HG02852 (cell line): ENCODE data around the gene DOCK2.
A peak's percentile ranks its signal among the peaks of the same experiment; 100 is the strongest.
"Not testable (repeated sequence)": the region's sequence is repeated elsewhere in the genome, so short reads cannot be mapped to it uniquely, and the experiment has no call there.

Experiments used
- ATAC-seq: cut with Tn5 transposase; IDR thresholded peaks from one replicate; pipeline ENCODE4 v1.9.1; 2021; ENCODE audit warnings: mild to moderate bottlenecking, moderate library complexity; ENCODE audit not compliant: unreplicated experiment

DOCK2 gene

GRCh38 chr5:169923988-169924387 is 286.9 kb downstream of the DOCK2 start:
- ATAC-seq, result peak; percentile 65

- ATAC-seq, result no peak
Measured at GRCh38 chr5:169933127-169933526, 296.1 kb downstream of the DOCK2 start.

DNA sequence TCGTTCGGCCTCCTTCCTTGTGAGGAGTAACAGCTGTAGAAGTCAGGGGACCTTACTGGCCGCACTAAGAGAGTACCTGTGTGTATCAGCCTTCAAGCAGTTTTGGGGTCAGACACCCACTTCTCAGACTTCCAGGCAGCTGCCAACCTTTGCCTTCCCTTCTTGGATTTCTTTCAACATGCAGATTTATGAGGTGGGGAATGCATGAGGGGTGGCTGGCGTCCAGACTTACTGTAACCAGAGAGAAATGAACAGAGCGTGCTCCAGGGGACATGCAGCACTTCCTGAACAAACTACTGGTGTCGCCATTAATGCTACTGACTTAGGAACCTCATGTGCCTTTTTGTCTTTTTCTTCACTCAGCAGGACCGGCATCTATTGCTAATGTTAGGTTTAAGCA is 296.5 kb downstream of the DOCK2 start:
- ATAC-seq, result no peak

- no peak for ATAC-seq
Measured at GRCh38 chr5:169934990-169935389, 297.9 kb downstream of the DOCK2 start.

GRCh38 chr5:169935762-169936161 is 298.7 kb downstream of the DOCK2 start:
- ATAC-seq, result no peak

DNA sequence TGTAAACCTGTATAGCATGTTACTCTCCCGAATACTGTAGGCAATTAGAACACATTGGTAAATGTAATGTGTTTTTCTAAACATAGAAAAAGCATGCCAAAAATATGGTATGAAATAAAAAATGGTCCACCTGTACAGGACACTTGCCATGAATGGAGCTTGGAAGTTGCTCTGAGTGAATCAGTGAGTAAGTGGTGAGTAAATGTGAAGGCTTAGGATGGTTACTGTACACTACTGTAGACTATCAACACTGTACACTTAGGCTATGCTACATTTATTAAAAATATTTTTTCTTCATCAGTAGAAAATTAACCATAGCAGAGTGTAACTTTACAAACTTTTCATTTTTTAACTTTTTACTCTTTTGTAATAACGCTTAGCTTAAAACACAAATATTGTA is 301.4 kb downstream of the DOCK2 start:
- ATAC-seq, result no peak

DNA sequence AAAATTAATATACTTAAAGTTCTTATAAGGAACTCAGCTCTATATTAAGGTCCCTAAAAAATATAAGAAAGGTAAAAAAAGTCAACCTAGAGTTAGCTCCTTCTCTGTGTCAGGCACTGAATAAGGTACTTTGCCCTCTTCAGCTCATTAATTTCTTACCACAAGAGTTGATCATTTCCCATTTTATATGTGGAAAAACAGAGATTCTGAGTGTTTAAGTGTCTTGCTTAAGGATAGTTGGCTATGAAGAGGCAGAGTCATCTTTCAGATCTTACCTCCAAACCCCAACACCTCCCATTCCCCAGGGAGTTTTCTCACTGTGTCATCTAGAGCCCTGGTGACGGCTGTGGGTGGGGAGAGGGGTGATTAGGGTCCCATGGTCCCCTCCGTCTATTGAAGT is 302.7 kb downstream of the DOCK2 start:
- no peak for ATAC-seq

GRCh38 chr5:169941542-169941941 is 304.5 kb downstream of the DOCK2 start:
- no peak for ATAC-seq

- no peak for ATAC-seq
Measured at GRCh38 chr5:169942181-169942580, 305.1 kb downstream of the DOCK2 start.

DNA sequence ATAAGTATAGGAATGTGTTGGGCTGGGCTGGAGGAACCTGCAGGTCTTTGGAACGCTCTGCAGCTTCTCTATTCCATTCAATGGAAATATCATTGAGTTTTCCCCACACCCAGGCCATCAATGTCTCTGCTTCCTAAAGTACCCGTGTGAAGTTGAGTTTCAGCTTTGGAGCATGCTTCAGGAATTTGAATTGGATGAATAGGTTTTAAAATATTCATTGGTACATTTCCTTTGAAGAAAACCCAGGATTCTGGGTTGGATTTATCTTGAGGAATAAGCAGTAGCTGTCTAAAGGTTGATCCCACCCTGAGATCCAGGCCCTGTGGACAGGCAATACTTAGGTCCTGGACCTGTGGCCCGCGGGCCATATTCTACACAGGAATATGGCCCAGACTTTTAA is 306.0 kb downstream of the DOCK2 start:
- ATAC-seq, result no peak

GRCh38 chr5:169944115-169944514 is 307.0 kb downstream of the DOCK2 start:
- ATAC-seq, result no peak

GRCh38 chr5:169944922-169945680 is 308.0 kb downstream of the DOCK2 start:
- ATAC-seq, result peak; percentile 43

DNA sequence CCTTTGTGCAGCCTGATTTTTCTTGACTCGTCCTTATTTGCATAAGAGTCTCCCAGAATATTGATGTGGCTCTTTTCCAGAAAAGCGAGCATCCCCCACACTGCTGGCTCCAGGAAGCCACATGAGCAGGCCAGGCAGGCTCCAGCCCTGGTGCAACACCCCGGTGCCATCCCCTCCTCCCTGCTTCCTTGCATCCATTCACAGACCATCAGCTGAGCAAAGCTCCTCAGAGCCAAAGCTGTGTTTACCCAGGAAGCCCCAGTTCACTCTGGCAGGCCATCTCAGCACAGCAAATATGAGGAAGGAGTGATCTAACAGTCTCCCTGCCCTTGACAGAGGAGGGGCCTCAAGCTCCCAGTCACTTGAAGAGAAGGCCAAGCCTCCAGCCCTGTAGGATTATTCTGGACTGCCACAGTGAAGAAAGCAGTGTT is 308.8 kb downstream of the DOCK2 start:
- ATAC-seq, result no peak

GRCh38 chr5:169946743-169947295 is 309.7 kb downstream of the DOCK2 start:
- ATAC-seq, result no peak

GRCh38 chr5:169950333-169950732 is 313.3 kb downstream of the DOCK2 start:
- peak; percentile 47 for ATAC-seq

GRCh38 chr5:169953196-169953595 is 316.1 kb downstream of the DOCK2 start:
- not testable (repeated sequence) for ATAC-seq

GRCh38 chr5:169954786-169955185 is 317.7 kb downstream of the DOCK2 start:
- ATAC-seq, result no peak

DNA sequence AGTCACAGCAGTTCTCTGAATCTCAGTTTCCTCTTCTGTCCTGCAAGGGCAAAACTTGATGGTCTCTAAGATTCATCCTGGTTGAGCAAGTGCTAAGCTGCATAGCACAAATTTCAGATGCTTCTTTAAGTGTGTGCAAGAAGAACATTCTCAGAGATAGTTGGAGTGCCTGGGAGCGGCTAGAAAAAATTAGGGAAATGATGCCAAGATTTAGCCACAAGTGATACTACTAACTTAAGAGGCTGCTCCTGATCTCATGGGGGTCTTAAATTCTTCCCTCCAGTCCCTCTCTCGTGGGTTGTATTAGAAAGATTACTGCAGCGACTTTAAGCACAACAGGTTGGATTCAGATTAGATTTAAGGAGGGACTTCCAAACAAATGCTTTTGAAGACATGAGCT is 319.1 kb downstream of the DOCK2 start:
- no peak for ATAC-seq

DNA sequence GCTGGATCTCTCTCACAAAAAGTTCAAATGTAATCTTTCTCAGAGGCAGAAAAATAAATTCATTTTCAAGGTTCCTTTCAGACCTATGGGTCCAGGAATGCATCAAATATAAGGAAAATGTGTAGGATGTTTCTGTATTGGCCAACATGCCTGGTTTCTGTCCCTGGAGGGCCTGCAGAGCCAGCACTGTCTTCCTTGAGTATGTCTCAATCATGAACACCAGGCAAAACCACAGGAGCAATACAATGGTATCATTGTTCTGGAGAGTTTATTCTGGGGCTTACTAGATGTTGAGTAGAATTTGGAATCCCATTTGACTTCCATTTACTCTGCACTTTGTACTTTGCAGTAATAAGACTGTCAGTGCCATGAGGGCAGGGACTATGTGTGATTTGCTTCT is 319.7 kb downstream of the DOCK2 start:
- no peak for ATAC-seq

DNA sequence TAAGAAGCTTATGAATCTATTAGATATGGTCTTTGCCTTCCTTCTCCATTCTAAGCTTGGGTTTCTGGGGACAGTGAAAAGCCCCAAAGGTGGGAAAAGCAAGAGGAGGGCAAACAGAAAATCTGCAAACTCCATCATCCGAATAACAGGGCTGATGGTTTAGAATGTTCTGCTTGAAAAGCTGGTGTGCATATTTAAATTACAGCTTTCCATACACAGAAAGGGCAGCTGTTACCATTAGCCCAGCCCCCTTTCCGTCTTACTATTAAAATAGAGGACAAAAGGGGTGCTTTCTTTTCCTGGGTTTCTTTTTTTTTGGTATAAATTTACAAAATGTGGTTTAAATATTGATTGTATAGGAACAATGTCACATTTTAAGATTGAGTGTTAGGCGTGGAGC is 321.2 kb downstream of the DOCK2 start:
- no peak for ATAC-seq

- ATAC-seq, result no peak
Measured at GRCh38 chr5:169960659-169961058, 323.6 kb downstream of the DOCK2 start.

DNA sequence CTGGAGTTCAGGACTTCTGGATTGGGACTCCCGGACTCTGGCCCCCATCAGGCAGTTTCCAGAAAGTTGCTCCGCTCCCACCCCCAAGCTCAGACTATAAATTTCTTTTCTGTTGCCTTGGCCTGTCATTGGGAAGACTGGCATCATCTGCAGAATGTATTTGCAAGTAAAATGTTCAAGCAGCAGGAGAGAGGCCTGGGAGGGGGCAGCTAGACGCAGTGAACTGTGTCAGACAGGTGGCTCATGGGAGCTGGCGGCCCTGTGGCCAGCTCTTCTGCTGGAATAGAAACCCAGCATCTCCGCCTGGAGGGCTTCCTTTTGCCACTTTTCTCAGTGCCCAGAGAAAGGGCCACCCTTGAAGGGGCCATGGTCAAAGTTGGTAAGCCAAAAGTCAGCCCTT is 327.2 kb downstream of the DOCK2 start:
- no peak for ATAC-seq

GRCh38 chr5:169970339-169970738 is 333.3 kb downstream of the DOCK2 start:
- peak; percentile 85 for ATAC-seq
